ENCODE data around the gene HDC.
A peak's percentile ranks its signal among the peaks of the same experiment; 100 is the strongest.

Gene HDC

GRCh38 chr15:50252556-50252955 lies 13.0 kb downstream of the HDC start:
- DNase-seq, result no peak

- no peak for DNase-seq
These were observed 13.8 kb downstream of the HDC start for GRCh38 chr15:50251638-50252182.

- DNase-seq, result no peak
These were observed 14.6 kb downstream of the HDC start for GRCh38 chr15:50250760-50251394.

GRCh38 chr15:50249704-50250103 lies 15.8 kb downstream of the HDC start:
- no peak for DNase-seq

- DNase-seq, result no peak
These were observed 16.4 kb downstream of the HDC start for GRCh38 chr15:50248994-50249582.

- DNase-seq, result no peak
These were observed 17.5 kb downstream of the HDC start for GRCh38 chr15:50247819-50248655.

- DNase-seq, result no peak
These were observed 18.9 kb downstream of the HDC start for GRCh38 chr15:50246631-50247030.

GRCh38 chr15:50244959-50245624 lies 20.4 kb downstream of the HDC start:
- no peak for DNase-seq

GRCh38 chr15:50244153-50244552 lies 21.4 kb downstream of the HDC start:
- no peak for DNase-seq

- DNase-seq, result no peak
These were observed 23.7 kb downstream of the HDC start for GRCh38 chr15:50241684-50242450.

- DNase-seq, result no peak
These were observed 27.3 kb downstream of the HDC start for GRCh38 chr15:50238255-50238654.

GRCh38 chr15:50236433-50236832 lies 29.1 kb downstream of the HDC start:
- no peak for DNase-seq

- peak; percentile 23 for DNase-seq
These were observed 29.7 kb downstream of the HDC start for GRCh38 chr15:50235794-50236193.

GRCh38 chr15:50234764-50235163 lies 30.8 kb downstream of the HDC start:
- DNase-seq, result no peak

- no peak for DNase-seq
These were observed 32.3 kb downstream of the HDC start for GRCh38 chr15:50233192-50233736.

- no peak for DNase-seq
These were observed 32.7 kb downstream of the HDC start for GRCh38 chr15:50232791-50233190.

- no peak for DNase-seq
These were observed 33.8 kb downstream of the HDC start for GRCh38 chr15:50231761-50232160.

- DNase-seq, result no peak
These were observed 36.2 kb downstream of the HDC start for GRCh38 chr15:50229336-50229735.

- no peak for DNase-seq
These were observed 36.7 kb downstream of the HDC start for GRCh38 chr15:50228866-50229265.

- DNase-seq, result peak; percentile 27
These were observed 38.5 kb downstream of the HDC start for GRCh38 chr15:50227076-50227475.

GRCh38 chr15:50225938-50226337 lies 39.6 kb downstream of the HDC start:
- no peak for DNase-seq

- DNase-seq, result no peak
These were observed 40.5 kb downstream of the HDC start for GRCh38 chr15:50225057-50225456.

Data from fibroblast of skin of scalp (primary cell).